ENCODE data around the gene MOSPD3. TPM values are rescaled to one million over a fixed set of nuclear protein-coding genes. Genes with fewer than 3 reads are reported as not detected.

MOSPD3 gene
- polyA plus RNA-seq, 1 experiment, result 9.1 TPM

DNA sequence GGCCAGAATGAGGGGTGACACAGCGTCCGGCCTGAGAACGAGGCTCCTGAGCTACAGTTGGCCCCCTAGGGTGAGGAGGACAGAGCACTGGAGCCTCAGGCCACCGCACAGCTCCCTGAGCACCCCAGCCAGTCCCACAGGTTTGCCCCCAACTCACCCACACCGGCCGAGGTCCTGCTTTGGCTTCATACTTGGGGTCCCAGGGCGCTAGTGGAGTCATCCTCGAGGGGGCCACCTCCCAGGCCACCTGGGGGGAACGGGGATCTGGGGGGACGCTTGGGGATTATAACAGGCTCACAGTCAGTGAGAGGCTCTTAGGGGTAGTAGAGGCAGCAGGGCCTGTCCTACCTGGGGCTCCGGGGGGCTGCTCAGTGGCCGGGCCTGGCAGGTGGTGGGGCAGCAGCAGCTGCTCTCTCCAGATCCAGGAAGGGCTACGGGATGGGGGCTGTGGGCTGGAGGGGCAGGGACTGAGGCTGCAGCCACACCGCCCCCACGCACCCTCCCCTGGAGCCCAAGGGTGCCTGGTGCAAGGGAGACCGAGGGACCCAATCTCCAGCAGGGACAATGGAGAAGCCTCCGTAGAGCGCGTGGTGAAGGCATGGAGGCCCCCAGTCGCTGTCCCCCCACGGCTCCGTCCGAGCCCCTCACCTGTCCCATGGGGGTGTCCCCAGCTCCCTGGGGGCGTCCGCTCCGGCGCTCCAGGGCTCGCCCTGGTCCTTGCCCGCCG, 39.2 kb upstream of the MOSPD3 start:
- no peak overlapping the region for H3K4me3 ChIP-seq (ENCODE audit: low read depth, low read length)
- H3K9me3 ChIP-seq (ENCODE audit: control insufficient read depth, insufficient read depth, low read length), result no peaks in the 10 kb centered on the region; the same call in 1 of the 2 replicates
- ChIA-PET POLR2A (interaction anchor here (0.7 to 2.8 kb wide), 2 partner anchors 11 to 12 kb away, joined by 3 to 20 read pairs; partner anchors contain the start of genes FBXO24 and LRCH4), CTCF (interaction anchor here (1.5 to 1.6 kb wide), 2 partner anchors 9 to 13 kb away, joined by 6 to 8 read pairs; no protein-coding TSS in a partner anchor)
- H3K27ac ChIP-seq (ENCODE audit: low read depth, low read length), result no peak overlapping the region
- no peak for DNase-seq (ENCODE audit: low read depth, low spot score)
- peaks cover 2% of the 10 kb centered on the region for H3K27me3 ChIP-seq (ENCODE audit: control insufficient read depth, insufficient read depth, low read length)
- no peak for TF ChIP-seq CTCF (IDR thresholded peaks at IDR 0.05; ENCODE audit: low read depth, low read length)

- no peak for TF ChIP-seq CTCF (IDR thresholded peaks at IDR 0.05; ENCODE audit: low read depth, low read length)
- Histone ChIP-seq H3K4me3 (ENCODE audit: low read depth, low read length) (no peak within 1 kb of the TSS), H3K27me3 (ENCODE audit: control insufficient read depth, insufficient read depth, low read length) (peaks cover 2% of the 10 kb centered on the region), H3K27ac (ENCODE audit: low read depth, low read length) (no peak within 1 kb of the TSS), H3K9me3 (ENCODE audit: control insufficient read depth, insufficient read depth, low read length) (no peaks in the 10 kb centered on the region; the same call in 1 of the 2 replicates)
- POLR2A ChIA-PET, result interaction anchor here (1.0 kb wide), 1 partner anchor 12 kb away, joined by 4 read pairs; the partner anchor contains the start of genes FBXO24 and LRCH4
- CTCF ChIA-PET, result interaction anchor here (1.5 to 1.6 kb wide), 2 partner anchors 10 to 14 kb away, joined by 6 to 8 read pairs; no protein-coding TSS in a partner anchor
- no peak for DNase-seq (ENCODE audit: low read depth, low spot score)
Observed at GRCh38 chr7:100573691-100574361, 38.5 kb upstream of the MOSPD3 start, which contains the start of gene SAP25. TSS of gene SAP25 (minus strand) at chr7:100573900. CDS start at chr7:100573742, 158 bp downstream.

- TF ChIP-seq CTCF (IDR thresholded peaks at IDR 0.05; ENCODE audit: low read depth, low read length), result no peak
- DNase-seq (ENCODE audit: low read depth, low spot score), result no peak
- CTCF ChIA-PET, result no interaction called here
- Histone ChIP-seq H3K27me3 (ENCODE audit: control insufficient read depth, insufficient read depth, low read length) (peaks cover 2% of the 10 kb centered on the region), H3K27ac (ENCODE audit: low read depth, low read length) (no peak overlapping the region), H3K9me3 (ENCODE audit: control insufficient read depth, insufficient read depth, low read length) (no peaks in the 10 kb centered on the region; the same call in 1 of the 2 replicates), H3K4me3 (ENCODE audit: low read depth, low read length) (no peak overlapping the region)
- POLR2A ChIA-PET, result interaction anchor here (1.0 kb wide), 1 partner anchor 12 kb away, joined by 4 read pairs; the partner anchor contains the start of genes FBXO24 and LRCH4
Observed at GRCh38 chr7:100574362-100575205, 37.8 kb upstream of the MOSPD3 start.

DNA sequence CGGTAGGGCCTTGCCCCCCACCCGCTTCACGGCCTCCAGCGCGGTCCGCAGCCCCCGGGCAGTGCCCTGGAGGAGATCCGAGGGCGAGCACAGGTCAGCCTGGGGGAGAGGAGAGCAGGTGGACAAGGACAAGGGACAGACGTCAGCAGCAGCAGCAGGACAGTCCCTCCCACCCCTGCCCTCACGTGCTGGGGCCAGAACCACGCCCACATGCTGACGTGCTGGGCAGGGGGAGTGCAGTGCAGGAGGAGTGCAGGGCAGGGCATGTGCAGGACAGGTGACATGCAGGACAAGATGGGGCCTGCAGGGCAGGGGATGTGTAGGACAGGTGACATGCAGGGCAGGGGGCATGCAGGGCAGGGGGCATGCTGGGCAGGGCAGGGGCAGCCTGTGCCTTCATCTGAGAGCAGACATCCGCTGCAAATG, 37.1 kb upstream of the MOSPD3 start:
- CTCF ChIA-PET, result no interaction called here
- TF ChIP-seq CTCF (IDR thresholded peaks at IDR 0.05; ENCODE audit: low read depth, low read length), result no peak
- POLR2A ChIA-PET, result no interaction called here
- Histone ChIP-seq H3K4me3 (ENCODE audit: low read depth, low read length) (no peak overlapping the region), H3K27ac (ENCODE audit: low read depth, low read length) (no peak overlapping the region), H3K9me3 (ENCODE audit: control insufficient read depth, insufficient read depth, low read length) (no peaks in the 10 kb centered on the region; the same call in 1 of the 2 replicates), H3K27me3 (ENCODE audit: control insufficient read depth, insufficient read depth, low read length) (peaks cover 2% of the 10 kb centered on the region)
- DNase-seq (ENCODE audit: low read depth, low spot score), result no peak
